ENCODE measurements around the gene SSR3. TPM values are rescaled to one million over a fixed set of nuclear protein-coding genes. Genes with fewer than 3 reads are reported as not detected.
A peak's percentile ranks its signal among the peaks of the same experiment; 100 is the strongest.
"Not testable (repeated sequence)": the region's sequence is repeated elsewhere in the genome, so short reads cannot be mapped to it uniquely, and the experiment has no call there.

Gene SSR3
- total and polyA plus RNA-seq, 11 donors = 112 to 900 (median 197) TPM

DNA sequence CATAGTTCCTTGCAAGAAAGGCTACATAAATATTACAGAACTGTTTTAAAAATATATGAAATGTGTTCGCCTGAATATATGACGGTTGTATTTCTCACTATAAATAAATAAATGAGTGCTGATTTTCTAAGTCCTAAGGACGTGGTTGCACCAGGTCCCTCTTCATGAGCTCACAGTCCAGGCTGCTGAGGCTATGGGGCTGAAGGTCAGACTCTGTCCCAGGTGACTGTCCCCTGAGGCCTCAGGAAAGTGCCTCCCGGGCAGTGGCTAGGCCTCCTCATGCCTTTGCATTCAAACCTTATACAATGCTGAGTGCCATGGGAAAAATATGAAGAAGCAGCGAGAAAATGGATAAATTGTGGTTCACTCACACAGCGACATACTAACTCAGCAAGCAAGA is 43.5 kb upstream of the SSR3 start:
- Histone ChIP-seq H3K9me3 (no peaks in the 10 kb centered on the region), H3K4me1 (peaks cover 0 to 19% (median under 1%) of the 10 kb centered on the region in 12 donors), H3K4me3 (no peak overlapping the region), H3K27ac (no peak overlapping the region), H3K36me3 (no peaks in the 10 kb centered on the region), H3K27me3 (no peaks in the 10 kb centered on the region)
- WGBS, 4 donors = 83 to 92% (median 91%) methylated on average over 6 of the region's 6 CpGs
- no peak for ATAC-seq
- no peak for DNase-seq
- intact Hi-C loops (cut with DNase I) = no loop called here
- TF ChIP-seq, protein P1, sequence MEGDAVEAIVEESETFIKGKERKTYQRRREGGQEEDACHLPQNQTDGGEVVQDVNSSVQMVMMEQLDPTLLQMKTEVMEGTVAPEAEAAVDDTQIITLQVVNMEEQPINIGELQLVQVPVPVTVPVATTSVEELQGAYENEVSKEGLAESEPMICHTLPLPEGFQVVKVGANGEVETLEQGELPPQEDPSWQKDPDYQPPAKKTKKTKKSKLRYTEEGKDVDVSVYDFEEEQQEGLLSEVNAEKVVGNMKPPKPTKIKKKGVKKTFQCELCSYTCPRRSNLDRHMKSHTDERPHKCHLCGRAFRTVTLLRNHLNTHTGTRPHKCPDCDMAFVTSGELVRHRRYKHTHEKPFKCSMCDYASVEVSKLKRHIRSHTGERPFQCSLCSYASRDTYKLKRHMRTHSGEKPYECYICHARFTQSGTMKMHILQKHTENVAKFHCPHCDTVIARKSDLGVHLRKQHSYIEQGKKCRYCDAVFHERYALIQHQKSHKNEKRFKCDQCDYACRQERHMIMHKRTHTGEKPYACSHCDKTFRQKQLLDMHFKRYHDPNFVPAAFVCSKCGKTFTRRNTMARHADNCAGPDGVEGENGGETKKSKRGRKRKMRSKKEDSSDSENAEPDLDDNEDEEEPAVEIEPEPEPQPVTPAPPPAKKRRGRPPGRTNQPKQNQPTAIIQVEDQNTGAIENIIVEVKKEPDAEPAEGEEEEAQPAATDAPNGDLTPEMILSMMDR (IDR thresholded peaks at IDR 0.05) = no peak
- TF ChIP-seq POLR2A (IDR thresholded peaks at IDR 0.05) = no peak

DNA sequence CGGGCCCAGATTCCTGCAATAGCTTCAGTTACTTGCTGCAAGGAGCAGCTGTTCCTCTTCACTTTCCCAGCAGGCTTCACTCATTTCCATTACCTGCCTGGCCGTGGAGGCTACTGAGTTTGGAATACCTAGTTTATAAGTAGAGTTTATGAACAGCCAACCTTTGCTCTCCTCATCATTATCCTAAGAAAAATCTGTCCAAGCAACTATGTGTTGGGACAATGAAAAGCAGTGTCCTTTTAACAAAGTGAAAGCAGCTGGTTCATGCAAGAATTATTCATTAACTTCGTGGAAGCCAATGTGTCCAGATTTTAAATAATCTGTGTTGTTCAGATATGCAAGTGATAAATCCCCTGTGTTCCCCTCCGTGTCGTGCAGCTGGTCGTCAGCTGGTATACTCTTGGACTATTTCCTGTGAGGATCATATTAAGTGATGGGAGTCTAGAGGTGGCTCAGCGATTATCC is 39.3 kb upstream of the SSR3 start:
- DNase-seq = no peak
- WGBS, 4 donors = 37 to 50% (median 43%) methylated on average over 7 of the region's 7 CpGs
- Histone ChIP-seq H3K27me3 (no peaks in the 10 kb centered on the region), H3K4me3 (peak overlapping the region in 4 of 12 donors; percentile 9 to 45 (median 33)), H3K9me3 (peaks cover 0 to 4% (median 0%) of the 10 kb centered on the region in 12 donors), H3K4me1 (peaks cover 0 to 15% (median under 1%) of the 10 kb centered on the region in 12 donors), H3K27ac (no peak overlapping the region), H3K36me3 (no peaks in the 10 kb centered on the region)
- intact Hi-C loops (cut with DNase I) = no loop called here
- no peak for TF ChIP-seq POLR2A (IDR thresholded peaks at IDR 0.05)
- TF ChIP-seq, protein P1 (IDR thresholded peaks at IDR 0.05) = no peak
- ATAC-seq = no peak

DNA sequence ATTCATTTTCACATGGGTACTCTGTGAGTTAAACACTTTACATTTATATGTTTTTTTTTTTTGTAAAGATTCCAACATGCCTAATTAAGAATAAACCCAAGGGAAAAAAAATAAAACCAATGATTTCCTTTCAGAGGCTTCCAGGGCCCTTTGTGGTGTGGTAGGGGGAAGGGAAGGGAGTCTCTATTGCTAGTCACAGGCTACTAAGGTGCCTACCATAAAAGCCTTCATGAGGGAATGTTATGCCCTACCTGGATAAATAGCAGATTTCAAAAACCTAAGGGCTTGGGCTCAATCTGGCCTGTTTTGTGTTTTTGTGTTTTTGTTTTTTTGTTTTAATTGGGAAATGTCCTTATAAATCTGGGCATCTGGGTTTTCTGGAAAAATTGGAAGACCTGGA is 38.9 kb upstream of the SSR3 start:
- Histone ChIP-seq H3K27ac (no peak overlapping the region), H3K27me3 (no peaks in the 10 kb centered on the region), H3K4me1 (peaks cover 0 to 14% (median under 1%) of the 10 kb centered on the region in 12 donors), H3K36me3 (no peaks in the 10 kb centered on the region), H3K4me3 (peak overlapping the region in 1 of 12 donors; percentile 45), H3K9me3 (peaks cover 0 to 4% (median 0%) of the 10 kb centered on the region in 12 donors)
- no peak for TF ChIP-seq POLR2A (IDR thresholded peaks at IDR 0.05)
- TF ChIP-seq, protein P1 (IDR thresholded peaks at IDR 0.05) = no peak
- intact Hi-C loops (cut with DNase I) = no loop called here
- ATAC-seq = no peak
- DNase-seq = no peak

DNA sequence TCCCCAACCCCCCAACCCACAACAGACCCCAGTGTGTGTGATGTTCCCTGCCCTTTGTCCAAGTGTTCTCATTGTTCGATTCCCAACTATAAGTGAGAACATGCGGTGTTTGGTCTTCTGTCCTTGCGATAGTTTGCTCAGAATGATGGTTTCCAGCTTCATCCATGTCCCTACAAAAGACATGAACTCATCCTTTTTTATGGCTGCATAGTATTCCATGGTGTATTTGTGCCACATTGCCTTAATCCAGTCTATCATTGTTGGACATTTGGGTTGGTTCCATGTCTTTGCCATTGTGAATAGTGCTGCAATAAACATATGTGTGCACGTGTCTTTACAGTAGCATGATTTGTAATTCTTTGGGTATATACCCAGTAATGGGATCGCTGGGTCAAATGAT is 34.9 kb upstream of the SSR3 start:
- H3K27ac ChIP-seq; H3K9me3 ChIP-seq; H3K4me3 ChIP-seq; ATAC-seq; H3K27me3 ChIP-seq; H3K36me3 ChIP-seq; intact Hi-C loops (cut with DNase I); DNase-seq: not testable (repeated sequence)
- peaks cover 0 to 28% (median 9%) of the 10 kb centered on the region in 12 donors for H3K4me1 ChIP-seq
- WGBS, 4 donors = 85 to 98% (median 95%) methylated on average over 5 of the region's 5 CpGs

DNA sequence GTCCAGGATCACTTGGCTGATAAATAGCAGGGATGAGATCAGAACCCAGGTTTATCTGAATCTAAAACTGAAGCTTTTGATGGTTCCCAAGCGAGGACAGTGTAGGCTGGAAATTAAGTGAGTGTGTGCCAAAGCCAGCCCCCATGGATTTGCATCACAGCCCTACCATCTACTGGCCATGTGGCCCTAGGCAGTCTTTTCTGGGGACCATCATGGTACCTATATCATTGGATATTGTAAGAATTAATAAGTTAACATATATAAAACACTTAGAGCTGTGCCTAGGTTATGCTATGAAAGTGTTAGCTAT is 32.8 kb upstream of the SSR3 start:
- Histone ChIP-seq H3K27me3 (no peaks in the 10 kb centered on the region), H3K36me3 (no peaks in the 10 kb centered on the region), H3K27ac (peak overlapping the region in 3 of 12 donors; percentile 27 to 80 (median 53)), H3K9me3 (peaks cover 0 to 4% (median 0%) of the 10 kb centered on the region in 12 donors), H3K4me1 (peaks cover 0 to 35% (median 6%) of the 10 kb centered on the region in 12 donors), H3K4me3 (no peak overlapping the region)
- WGBS, 4 donors = 33 to 46% (median 39%) methylated on average over 1 of the region's 1 CpG
- intact Hi-C loops (cut with DNase I) = no loop called here
- DNase-seq (no peak), ATAC-seq (peak; percentile 50 to 83 (median 75))
- TF ChIP-seq, protein P1 (IDR thresholded peaks at IDR 0.05) = no peak
- no peak for TF ChIP-seq POLR2A (IDR thresholded peaks at IDR 0.05)
